ENCODE results near the gene DCLK2.
A peak's percentile ranks its signal among the peaks of the same experiment; 100 is the strongest.

Gene DCLK2

GRCh38 chr4:150240011-150240410, 161.8 kb downstream of the DCLK2 start:
- DNase-seq (ENCODE audit: low spot score) = no peak

DNA sequence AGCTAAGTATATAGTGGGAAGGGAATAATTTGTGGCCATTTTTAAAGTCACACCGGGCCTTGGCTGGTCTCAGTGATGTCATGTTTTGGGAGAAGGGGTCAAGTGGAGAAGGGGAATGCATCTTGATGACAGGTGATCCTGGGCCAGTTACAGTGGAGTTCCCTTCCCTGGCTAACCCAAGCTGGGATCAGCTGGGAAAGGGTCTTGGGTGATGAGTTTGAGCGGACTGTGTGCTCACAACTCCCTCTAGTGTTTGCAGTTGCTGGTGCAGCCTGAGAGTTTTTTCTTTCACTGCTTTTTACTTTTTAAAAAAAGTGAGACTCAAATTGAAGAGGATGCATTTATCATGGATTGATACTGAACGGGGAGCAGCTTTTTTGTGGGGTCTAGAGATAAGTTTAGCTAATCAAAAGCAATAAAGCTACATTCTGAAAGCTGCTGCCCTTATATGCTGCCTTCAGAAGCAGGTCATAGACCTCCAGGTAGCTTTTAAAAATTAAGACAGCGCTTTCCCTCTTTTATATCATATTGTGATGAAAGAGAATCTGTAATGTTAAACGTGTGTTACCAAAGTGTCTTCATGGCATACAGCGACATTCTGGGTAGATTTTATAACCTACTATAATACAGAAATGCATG, 164.7 kb downstream of the DCLK2 start:
- DNase-seq (ENCODE audit: low spot score) = peak; percentile 45

GRCh38 chr4:150243932-150244331, 165.7 kb downstream of the DCLK2 start:
- DNase-seq (ENCODE audit: low spot score) = no peak

- no peak for DNase-seq (ENCODE audit: low spot score)
These were observed 166.4 kb downstream of the DCLK2 start for GRCh38 chr4:150244600-150244999.

DNA sequence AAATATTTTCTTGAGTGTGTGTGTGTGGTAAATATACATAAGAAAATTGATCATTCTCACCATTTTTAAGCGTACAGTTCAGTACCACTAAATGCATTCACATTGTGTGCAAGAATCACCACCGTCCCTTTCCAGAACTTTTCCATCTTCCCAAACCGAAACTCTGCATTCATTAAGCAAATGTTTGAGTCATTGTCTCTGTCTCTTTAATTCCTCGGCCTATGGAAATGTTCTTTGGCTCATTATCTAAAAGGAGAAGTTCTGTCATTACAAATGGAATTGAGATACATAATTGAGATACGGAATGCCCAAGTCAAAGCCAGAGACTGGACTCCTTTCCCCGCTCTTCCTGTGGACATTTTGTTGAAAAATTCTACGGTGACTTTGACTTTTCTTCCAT, 168.9 kb downstream of the DCLK2 start:
- DNase-seq (ENCODE audit: low spot score) = no peak

DNA sequence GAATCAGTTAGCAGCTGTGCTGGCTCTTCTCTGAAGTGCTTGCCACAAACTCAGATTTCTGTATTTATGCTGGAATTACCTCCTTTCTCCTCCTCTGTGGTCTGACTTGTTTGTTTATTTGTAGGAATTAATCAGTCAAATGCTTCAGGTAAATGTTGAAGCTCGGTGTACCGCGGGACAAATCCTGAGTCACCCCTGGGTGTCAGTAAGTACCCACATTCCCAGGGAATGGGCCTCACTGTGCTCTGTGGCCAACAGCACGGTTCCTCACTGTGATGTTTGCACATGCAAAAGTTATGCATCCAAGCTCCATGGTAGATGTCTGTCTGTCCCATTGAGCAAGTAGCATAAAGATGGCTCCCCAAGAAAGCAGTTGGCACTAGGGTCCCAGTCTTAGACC, 169.9 kb downstream of the DCLK2 start:
- DNase-seq (ENCODE audit: low spot score) = no peak

DNA sequence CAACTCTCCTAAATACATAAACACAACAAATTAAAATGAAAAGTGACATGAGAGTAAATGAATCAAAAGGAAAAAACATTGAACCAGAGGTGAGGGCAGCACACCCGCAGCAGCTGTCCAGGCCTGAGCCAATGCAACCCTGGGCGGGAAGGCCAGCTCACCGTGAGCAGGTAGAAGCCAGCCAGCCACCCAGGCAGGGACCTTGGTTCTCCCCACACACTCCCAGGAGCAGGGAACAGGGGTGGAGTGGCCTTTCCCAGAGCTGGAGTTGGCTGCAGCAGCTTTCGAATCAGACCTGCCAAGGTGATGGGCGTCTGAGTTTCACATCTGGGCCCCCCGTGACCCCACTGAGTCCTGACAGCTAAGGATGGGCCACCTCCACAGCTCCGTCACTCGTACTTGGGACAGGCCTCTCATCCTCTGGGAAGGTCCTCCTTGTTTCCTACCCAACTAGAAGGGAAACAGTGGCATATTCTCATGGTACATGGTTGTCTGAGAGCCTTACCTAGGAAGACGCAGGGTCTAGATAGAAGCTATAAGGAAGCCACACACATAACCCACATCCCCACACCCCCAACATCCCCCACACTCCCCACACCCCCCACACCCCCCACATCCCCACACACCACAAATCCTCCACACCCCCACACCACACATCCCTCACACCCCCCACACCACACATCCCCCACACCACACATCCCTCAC, 172.2 kb downstream of the DCLK2 start:
- no peak for DNase-seq (ENCODE audit: low spot score)

- no peak for DNase-seq (ENCODE audit: low spot score)
These were observed 172.9 kb downstream of the DCLK2 start for GRCh38 chr4:150250998-150251651.

GRCh38 chr4:150251752-150252190, 173.5 kb downstream of the DCLK2 start:
- DNase-seq (ENCODE audit: low spot score) = no peak

DNA sequence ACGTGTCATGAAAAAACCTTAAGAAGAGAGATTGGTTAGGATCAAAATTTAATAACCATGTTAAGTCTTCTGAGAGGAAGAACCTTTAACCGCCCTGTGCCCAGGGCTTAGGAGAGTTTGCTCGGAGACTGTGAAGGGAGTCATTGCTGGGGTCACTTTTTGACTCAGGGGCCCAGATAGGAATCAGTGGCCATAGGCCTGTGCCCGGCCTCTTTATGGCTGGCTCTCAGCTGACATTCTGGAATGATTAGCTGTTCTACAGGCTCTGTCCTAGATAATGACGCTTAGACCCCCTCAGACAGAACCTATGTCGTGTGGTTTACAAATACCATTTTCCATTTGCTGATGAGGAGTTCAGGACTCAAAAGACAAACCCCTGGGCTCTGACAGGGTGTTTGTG, 174.1 kb downstream of the DCLK2 start:
- DNase-seq (ENCODE audit: low spot score) = no peak

- DNase-seq (ENCODE audit: low spot score) = no peak
These were observed 174.5 kb downstream of the DCLK2 start for GRCh38 chr4:150252741-150253140.

- DNase-seq (ENCODE audit: low spot score) = no peak
These were observed 175.2 kb downstream of the DCLK2 start for GRCh38 chr4:150253416-150253815.

DNA sequence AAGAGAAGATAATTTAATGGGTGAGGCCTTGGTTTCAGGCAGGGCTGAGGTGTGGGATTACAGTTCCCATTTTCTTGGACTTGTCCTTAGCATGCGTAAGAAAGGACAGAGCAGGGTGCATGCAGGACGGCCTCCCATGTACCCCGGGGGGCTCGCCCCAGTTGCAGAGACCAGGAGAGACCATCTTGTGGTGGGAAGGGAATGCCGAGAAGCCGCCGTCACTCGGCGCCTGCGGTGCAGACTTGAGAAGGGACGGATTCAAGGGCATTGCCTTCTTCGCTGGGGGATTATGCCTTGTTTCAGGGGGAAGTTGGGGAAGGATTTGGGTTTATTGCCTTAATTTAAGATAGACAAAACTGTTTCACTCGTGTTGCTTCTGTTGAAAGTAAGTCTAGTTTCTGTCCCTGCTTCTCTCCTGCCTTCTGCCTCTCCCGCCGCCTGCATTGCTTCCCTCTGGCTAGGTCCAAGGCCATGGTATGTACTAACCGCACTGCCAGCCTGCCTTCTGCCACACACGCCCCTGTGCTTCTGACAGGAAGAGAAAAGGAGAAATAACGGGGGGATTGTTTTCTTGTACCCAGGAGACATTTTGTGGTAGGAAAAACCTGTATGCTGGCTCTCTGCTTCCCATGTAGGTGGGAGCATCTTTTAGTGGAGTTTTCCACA, 175.9 kb downstream of the DCLK2 start:
- DNase-seq (ENCODE audit: low spot score) = no peak

DNA sequence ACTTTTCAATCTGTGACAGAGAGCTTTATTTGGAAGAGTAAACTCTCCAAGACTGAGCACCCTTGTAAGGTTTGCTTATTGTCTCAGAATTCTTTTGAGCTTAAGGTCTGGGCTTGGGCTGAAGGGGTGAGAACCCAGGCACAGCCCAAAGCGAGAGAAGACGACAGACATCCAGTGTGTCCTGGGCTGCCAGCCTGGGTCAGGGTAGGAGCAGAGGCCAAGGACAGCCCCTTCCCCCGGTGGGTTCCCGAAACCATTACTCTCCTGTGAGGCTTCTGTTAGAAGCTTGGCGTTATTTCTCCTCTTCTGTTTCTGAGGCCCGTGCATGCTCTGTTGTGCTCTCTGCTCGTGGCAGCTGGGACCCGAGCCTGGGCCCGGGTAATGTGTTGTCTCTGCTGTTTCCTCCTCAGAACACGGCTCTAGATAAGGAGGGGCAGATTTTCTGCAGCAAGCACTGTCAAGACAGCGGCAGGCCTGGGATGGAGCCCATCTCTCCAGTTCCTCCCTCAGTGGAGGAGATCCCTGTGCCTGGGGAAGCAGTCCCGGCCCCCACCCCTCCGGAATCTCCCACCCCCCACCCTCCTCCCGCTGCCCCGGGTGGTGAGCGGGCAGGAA, 177.5 kb downstream of the DCLK2 start:
- no peak for DNase-seq (ENCODE audit: low spot score)

GRCh38 chr4:150256225-150256620, 178.0 kb downstream of the DCLK2 start:
- DNase-seq (ENCODE audit: low spot score) = no peak

DNA sequence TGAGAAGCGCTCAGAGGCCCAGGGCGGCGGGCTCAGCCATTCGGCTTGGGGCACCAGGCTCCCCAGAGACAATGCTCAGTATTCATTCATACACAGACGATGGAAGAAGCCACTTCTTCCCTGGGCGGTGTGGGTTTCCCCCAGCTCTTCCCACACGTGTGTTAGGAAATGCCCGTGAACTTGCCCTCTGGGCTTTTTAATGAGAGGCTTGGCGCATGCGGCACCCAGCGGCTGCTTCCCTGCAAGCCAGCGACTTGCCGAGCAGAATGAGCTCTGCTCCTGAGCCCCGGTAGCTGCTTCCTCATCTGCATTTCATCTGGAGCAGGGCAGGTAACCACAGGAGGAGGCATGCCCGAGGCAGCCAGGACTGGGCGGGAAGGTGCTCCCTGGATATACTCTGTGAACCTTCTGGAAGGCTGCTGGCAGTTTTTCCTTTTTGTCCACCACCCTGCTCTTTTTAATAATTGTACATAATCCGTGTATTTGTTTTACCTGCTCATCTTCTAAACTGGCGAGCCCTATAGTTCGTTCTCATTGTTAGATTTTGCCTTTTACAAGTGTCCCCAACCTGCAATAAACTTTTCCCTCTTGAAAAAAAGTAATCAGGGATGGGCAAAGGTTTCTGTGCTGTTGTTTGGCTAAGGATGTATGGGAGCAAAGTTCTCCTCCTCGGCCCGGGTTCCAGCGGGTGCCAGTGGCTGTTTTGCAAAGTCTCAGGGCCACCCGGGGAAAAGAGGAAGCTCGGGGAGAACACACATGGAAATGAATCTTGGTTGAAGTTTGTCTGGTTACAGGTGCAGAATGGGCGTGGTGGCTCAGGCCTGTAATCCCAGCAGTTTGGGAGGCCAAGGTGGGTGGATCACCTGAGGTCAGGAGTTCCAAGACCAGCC, 178.8 kb downstream of the DCLK2 start:
- no peak for DNase-seq (ENCODE audit: low spot score)

DNA sequence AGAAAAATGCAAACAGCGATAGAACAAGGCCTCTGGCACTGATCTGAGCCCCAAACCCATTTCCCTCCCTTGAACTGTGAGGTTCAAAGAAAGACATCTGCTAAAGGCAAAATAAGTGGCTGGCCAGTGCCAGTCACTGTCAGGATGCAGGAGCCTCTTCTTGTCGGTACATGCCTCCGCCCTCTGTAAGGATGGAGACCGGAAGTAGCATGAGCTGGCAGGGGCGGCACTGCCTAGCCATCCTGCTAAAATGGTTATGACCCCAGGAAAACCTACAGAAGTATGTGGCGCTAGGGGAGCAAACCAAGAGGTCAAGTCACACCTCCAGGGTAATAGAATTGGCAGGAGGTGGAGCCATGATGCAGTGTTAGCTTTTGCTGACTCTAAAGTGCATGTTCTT, 180.3 kb downstream of the DCLK2 start:
- no peak for DNase-seq (ENCODE audit: low spot score)

DNA sequence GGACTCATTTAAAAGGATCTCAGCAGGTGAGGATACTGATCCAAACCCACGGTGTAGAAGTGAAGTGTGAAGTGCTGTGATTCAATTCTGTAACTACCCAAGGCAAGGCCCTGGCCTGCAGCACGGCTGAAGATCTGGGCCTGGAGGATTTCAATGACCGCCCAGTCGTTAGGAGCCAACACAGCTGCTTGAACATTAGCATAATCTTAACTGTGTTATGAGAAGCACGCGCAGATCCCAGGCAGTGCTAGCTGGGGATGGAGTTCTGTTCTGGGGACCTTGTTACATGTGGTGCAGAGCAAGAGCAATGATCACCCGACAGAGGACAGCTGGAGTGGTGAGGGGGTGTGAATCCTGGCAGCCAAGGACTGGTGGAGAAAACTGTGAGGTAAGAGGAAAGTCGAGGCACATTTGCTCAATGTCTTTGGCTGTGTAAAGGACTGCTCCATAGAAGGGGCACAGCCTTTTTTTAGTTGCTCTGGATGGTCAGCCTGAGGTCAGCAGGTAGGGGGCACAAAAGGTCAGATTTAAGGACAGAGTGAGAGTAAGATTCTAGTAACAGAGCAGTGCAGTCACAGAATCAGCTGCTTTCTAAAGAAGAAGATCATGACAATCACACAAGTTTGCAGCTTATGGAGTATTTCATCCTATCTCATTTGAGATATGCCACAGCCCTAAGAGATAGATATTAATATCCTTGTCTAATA, 181.8 kb downstream of the DCLK2 start:
- no peak for DNase-seq (ENCODE audit: low spot score)

DNA sequence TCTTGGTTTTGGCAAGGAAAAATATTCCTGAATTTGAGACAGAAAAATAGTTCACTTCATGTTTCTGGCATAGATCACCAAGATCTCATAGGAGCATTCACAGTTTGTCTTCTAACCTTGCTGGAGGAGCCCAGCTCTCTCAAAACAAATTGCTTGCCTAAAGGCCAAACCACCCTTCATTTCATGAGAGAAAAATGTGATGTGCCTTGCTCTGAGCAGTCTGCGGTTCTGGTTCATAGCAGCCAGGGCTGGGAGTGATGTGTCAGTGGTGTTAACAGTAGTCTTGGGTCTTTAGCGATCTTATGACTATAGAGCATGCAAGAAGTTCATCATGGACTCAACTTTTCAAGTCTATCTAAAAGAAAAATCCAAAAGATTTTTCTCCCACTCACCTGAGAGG, 183.3 kb downstream of the DCLK2 start:
- DNase-seq (ENCODE audit: low spot score) = no peak

DNA sequence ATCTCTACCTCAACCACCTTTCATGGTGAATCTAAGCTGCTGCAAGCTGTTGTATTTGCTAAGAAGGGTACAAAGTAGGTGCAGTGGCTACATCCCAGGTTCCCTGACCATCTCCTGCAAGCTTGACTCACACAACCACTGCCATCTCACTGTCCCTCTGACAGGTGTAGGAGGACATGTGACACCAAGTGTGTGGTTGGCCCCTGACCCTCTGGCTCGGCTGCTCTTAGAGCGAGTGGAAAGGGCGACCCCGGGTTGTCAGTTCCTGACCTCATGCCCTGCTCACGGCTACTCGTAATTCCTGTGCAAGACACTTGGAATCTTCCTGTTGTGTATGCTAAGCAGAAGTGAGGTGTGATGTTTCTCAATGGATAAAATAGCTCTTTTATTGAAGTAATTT, 184.4 kb downstream of the DCLK2 start:
- DNase-seq (ENCODE audit: low spot score) = no peak

Data from kidney capillary endothelial cell (primary cell).